NCI-H748 treated with DMSO at 0.1 percent for 48 hours (cell line): ENCODE data around the gene PALLD.
"Not testable (repeated sequence)": the region's sequence is repeated elsewhere in the genome, so short reads cannot be mapped to it uniquely, and the experiment has no call there.

Source experiments
- DNase-seq: peaks from one replicate; lab custom pipeline; 2025; lab: John Stamatoyannopoulos, UW

PALLD gene

GRCh38 chr4:168678751-168679366 is 182.0 kb downstream of the PALLD start:
- no peak for DNase-seq

- DNase-seq, result no peak
Observed at GRCh38 chr4:168679397-168679796, 182.5 kb downstream of the PALLD start.

- no peak for DNase-seq
Observed at GRCh38 chr4:168679819-168680218, 183.0 kb downstream of the PALLD start.

- DNase-seq, result no peak
Observed at GRCh38 chr4:168682898-168683500, 186.1 kb downstream of the PALLD start.

GRCh38 chr4:168683595-168683994 is 186.7 kb downstream of the PALLD start:
- no peak for DNase-seq

- no peak for DNase-seq
Observed at GRCh38 chr4:168685136-168685809, 188.4 kb downstream of the PALLD start.

- no peak for DNase-seq
Observed at GRCh38 chr4:168688584-168688983, 191.7 kb downstream of the PALLD start.

GRCh38 chr4:168689791-168690190 is 192.9 kb downstream of the PALLD start:
- no peak for DNase-seq

- no peak for DNase-seq
Observed at GRCh38 chr4:168690199-168690598, 193.3 kb downstream of the PALLD start.

- DNase-seq, result no peak
Observed at GRCh38 chr4:168691631-168692369, 194.9 kb downstream of the PALLD start.

GRCh38 chr4:168693750-168694490 is 197.1 kb downstream of the PALLD start:
- DNase-seq, result no peak

- no peak for DNase-seq
Observed at GRCh38 chr4:168694667-168695066, 197.8 kb downstream of the PALLD start.

GRCh38 chr4:168695288-168695687 is 198.4 kb downstream of the PALLD start:
- no peak for DNase-seq

- no peak for DNase-seq
Observed at GRCh38 chr4:168696280-168696679, 199.4 kb downstream of the PALLD start.

- no peak for DNase-seq
Observed at GRCh38 chr4:168696826-168697225, 200.0 kb downstream of the PALLD start.

GRCh38 chr4:168699224-168699878 is 202.5 kb downstream of the PALLD start:
- peak; percentile 3 for DNase-seq

- no peak for DNase-seq
Observed at GRCh38 chr4:168701061-168701460, 204.2 kb downstream of the PALLD start.

- not testable (repeated sequence) for DNase-seq
Observed at GRCh38 chr4:168702581-168703087, 205.8 kb downstream of the PALLD start.

- no peak for DNase-seq
Observed at GRCh38 chr4:168705121-168705520, 208.3 kb downstream of the PALLD start.

GRCh38 chr4:168707205-168707604 is 210.4 kb downstream of the PALLD start:
- no peak for DNase-seq

GRCh38 chr4:168708108-168708507 is 211.3 kb downstream of the PALLD start:
- DNase-seq, result no peak
